H1 (cell line): ENCODE data around the gene WDR7. TPM values are rescaled to one million over a fixed set of nuclear protein-coding genes. Genes with fewer than 3 reads are reported as not detected.

ENCODE experiments used
- EGR1 ChIP-seq: IDR thresholded peaks from 2 replicates; pipeline ENCODE4 v1.6.1; 2011; ENCODE audit warnings: low read depth, low read length, borderline replicate concordance
- GTF2F1 ChIP-seq: IDR thresholded peaks from 2 replicates; pipeline ENCODE4 v1.6.1; 2012; ENCODE audit warnings: low read depth, low read length, improper control_type of control experiment, borderline replicate concordance
- JUND ChIP-seq: IDR thresholded peaks from 2 replicates; pipeline ENCODE4 v1.6.1; 2011; ENCODE audit warnings: mild to moderate bottlenecking, improper control_type of control experiment, low read length
- PHF8 ChIP-seq: fragments of 200-600 bp; sonication (generic); conservative IDR thresholded peaks from 2 replicates; pipeline ENCODE4 v1.7.1; 2012; ENCODE audit warnings: low read depth, mild to moderate bottlenecking, inconsistent platforms, low read length, moderate library complexity
- RNF2 ChIP-seq: fragments of 200-900, 300-1000 bp; sonication (generic); IDR thresholded peaks from 2 replicates; pipeline ENCODE4 v1.7.1; 2016; ENCODE audit warnings: borderline replicate concordance, low read depth, mild to moderate bottlenecking, antibody characterized with exemption, low read length; ENCODE audit not compliant: poor library complexity, severe bottlenecking; ENCODE audit errors: missing control alignments
- SAP30 ChIP-seq: fragments of 300-600 bp; sonication (generic); IDR thresholded peaks from 2 replicates; pipeline ENCODE4 v1.7.1; 2012; ENCODE audit warnings: low read length, moderate library complexity, mild to moderate bottlenecking, inconsistent platforms; ENCODE audit not compliant: insufficient read depth, insufficient replicate concordance
- SP2 ChIP-seq: IDR thresholded peaks from 2 replicates; pipeline ENCODE4 v1.6.1; 2012; ENCODE audit warnings: mild to moderate bottlenecking, low read length, inconsistent platforms
- polyA plus RNA-seq, 7 experiments: library from polyadenylated mRNA; depleted of rRNA in 3 of 7; stranded (reverse) in 5 of 7; unstranded in 2 of 7; fragments of >200 nt in 5 of 7; fragments of 200-250 nt in 2 of 7; gene quantifications; 1 replicate in 5 of 7; 2 replicates in 1 of 7; 4 replicates in 1 of 7; pipeline versions ENCODE4 v1.2.1 to v1.2.3, GENCODE V29; 2011 to 2013; ENCODE audit warnings: missing spikeins in 2 of 7, mixed read lengths in 2 of 7
- total RNA-seq: library from RNA; stranded (reverse); fragmentation: NEBNext Ultra II Directional; extraction: Animal tissue kit (Norgen Biotek cat#: 25700); gene quantifications from 2 replicates; pipeline ENCODE4 v1.2.1, GENCODE V29; 2021
- TF ChIP-seq, protein P1 (sequence below): IDR thresholded peaks from 2 replicates; pipeline ENCODE4 v1.6.1; 2012; ENCODE audit warnings: inconsistent platforms
- TF ChIP-seq, protein P2 (sequence below): fragments of 300-600 bp; sonication (generic); IDR thresholded peaks from 2 replicates; pipeline ENCODE4 v1.7.1; 2012; ENCODE audit warnings: low read length, moderate library complexity, mild to moderate bottlenecking, inconsistent platforms; ENCODE audit not compliant: insufficient replicate concordance

Gene WDR7
- total and polyA plus RNA-seq, 2 of the 8 experiments (the other 6 are each of a cell fraction or from before 2014, with no cell fraction given): 5.5 to 15.2 TPM

DNA sequence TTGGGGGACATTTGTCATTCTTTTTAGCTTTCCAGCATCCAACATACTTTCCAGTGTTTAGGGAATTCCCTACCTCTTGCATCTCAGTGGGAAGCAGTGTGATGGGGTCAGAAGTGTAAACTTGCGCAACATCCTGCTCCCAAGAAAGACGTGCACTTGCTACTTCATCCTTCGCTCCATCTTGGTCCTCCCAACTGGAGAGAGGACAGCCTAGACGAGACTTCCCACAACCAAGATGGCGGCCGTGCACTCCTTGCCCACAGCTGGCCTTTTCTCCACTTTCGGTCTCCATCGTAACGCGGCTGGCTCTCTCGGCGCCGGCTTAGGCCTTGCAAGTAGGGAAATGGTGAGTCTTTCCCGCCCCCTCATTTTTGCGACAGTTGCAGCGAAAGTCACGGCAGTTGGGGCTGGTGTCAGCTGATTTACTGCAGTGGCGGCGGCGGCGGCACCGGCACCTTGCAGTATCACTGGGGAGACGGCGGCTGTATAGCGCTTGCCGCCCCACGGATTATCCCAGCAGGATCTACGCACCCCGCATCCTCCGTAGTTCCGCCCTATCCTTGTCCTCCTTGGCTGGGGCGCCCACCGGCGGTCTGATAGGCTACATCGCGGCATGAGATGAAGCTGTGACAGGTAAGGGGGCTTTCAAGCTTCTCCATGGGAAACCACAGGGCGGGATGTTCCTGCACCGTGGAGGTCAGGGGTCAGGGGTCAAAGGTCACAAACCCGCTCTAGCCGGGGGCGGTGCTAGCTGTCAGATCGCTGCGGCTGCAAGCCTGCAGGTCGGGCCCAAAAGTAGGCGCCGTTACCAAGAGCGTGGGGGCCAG, at the start of gene WDR7 (continued):
- TF ChIP-seq EGR1 (peak; percentile 98), RNF2 (no peak), JUND (no peak), SAP30 (peak; percentile 97), SP2 (peak; percentile 80), PHF8 (peak; percentile 82), GTF2F1 (no peak)
- TF ChIP-seq, protein P1, sequence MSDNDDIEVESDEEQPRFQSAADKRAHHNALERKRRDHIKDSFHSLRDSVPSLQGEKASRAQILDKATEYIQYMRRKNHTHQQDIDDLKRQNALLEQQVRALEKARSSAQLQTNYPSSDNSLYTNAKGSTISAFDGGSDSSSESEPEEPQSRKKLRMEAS: no peak; the same call in 1 of the 2 replicates
- TF ChIP-seq, protein P2, sequence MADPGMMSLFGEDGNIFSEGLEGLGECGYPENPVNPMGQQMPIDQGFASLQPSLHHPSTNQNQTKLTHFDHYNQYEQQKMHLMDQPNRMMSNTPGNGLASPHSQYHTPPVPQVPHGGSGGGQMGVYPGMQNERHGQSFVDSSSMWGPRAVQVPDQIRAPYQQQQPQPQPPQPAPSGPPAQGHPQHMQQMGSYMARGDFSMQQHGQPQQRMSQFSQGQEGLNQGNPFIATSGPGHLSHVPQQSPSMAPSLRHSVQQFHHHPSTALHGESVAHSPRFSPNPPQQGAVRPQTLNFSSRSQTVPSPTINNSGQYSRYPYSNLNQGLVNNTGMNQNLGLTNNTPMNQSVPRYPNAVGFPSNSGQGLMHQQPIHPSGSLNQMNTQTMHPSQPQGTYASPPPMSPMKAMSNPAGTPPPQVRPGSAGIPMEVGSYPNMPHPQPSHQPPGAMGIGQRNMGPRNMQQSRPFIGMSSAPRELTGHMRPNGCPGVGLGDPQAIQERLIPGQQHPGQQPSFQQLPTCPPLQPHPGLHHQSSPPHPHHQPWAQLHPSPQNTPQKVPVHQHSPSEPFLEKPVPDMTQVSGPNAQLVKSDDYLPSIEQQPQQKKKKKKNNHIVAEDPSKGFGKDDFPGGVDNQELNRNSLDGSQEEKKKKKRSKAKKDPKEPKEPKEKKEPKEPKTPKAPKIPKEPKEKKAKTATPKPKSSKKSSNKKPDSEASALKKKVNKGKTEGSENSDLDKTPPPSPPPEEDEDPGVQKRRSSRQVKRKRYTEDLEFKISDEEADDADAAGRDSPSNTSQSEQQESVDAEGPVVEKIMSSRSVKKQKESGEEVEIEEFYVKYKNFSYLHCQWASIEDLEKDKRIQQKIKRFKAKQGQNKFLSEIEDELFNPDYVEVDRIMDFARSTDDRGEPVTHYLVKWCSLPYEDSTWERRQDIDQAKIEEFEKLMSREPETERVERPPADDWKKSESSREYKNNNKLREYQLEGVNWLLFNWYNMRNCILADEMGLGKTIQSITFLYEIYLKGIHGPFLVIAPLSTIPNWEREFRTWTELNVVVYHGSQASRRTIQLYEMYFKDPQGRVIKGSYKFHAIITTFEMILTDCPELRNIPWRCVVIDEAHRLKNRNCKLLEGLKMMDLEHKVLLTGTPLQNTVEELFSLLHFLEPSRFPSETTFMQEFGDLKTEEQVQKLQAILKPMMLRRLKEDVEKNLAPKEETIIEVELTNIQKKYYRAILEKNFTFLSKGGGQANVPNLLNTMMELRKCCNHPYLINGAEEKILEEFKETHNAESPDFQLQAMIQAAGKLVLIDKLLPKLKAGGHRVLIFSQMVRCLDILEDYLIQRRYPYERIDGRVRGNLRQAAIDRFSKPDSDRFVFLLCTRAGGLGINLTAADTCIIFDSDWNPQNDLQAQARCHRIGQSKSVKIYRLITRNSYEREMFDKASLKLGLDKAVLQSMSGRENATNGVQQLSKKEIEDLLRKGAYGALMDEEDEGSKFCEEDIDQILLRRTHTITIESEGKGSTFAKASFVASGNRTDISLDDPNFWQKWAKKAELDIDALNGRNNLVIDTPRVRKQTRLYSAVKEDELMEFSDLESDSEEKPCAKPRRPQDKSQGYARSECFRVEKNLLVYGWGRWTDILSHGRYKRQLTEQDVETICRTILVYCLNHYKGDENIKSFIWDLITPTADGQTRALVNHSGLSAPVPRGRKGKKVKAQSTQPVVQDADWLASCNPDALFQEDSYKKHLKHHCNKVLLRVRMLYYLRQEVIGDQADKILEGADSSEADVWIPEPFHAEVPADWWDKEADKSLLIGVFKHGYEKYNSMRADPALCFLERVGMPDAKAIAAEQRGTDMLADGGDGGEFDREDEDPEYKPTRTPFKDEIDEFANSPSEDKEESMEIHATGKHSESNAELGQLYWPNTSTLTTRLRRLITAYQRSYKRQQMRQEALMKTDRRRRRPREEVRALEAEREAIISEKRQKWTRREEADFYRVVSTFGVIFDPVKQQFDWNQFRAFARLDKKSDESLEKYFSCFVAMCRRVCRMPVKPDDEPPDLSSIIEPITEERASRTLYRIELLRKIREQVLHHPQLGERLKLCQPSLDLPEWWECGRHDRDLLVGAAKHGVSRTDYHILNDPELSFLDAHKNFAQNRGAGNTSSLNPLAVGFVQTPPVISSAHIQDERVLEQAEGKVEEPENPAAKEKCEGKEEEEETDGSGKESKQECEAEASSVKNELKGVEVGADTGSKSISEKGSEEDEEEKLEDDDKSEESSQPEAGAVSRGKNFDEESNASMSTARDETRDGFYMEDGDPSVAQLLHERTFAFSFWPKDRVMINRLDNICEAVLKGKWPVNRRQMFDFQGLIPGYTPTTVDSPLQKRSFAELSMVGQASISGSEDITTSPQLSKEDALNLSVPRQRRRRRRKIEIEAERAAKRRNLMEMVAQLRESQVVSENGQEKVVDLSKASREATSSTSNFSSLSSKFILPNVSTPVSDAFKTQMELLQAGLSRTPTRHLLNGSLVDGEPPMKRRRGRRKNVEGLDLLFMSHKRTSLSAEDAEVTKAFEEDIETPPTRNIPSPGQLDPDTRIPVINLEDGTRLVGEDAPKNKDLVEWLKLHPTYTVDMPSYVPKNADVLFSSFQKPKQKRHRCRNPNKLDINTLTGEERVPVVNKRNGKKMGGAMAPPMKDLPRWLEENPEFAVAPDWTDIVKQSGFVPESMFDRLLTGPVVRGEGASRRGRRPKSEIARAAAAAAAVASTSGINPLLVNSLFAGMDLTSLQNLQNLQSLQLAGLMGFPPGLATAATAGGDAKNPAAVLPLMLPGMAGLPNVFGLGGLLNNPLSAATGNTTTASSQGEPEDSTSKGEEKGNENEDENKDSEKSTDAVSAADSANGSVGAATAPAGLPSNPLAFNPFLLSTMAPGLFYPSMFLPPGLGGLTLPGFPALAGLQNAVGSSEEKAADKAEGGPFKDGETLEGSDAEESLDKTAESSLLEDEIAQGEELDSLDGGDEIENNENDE: no peak
